Nephron (organoid): ENCODE measurements around the gene PLCH1.
"Not testable (repeated sequence)": the region's sequence is repeated elsewhere in the genome, so short reads cannot be mapped to it uniquely, and the experiment has no call there.

Experiments
- H3K27ac Mint-ChIP-seq, 3 experiments: 2 replicates each; pipeline ENCODE4 v1.8.0; 2020; ENCODE audit warnings: mixed read lengths in 3 of 3, mild to moderate bottlenecking in 2 of 3, moderate library complexity in 1 of 3
- H3K27me3 Mint-ChIP-seq: 2 replicates; pipeline ENCODE4 v1.8.0; 2021; ENCODE audit warnings: low read depth, mild to moderate bottlenecking, moderate library complexity, mixed read lengths
- H3K36me3 Mint-ChIP-seq: 2 replicates; pipeline ENCODE4 v1.8.0; 2020; ENCODE audit warnings: low read depth, mixed read lengths
- H3K4me1 Mint-ChIP-seq: 2 replicates; pipeline ENCODE4 v1.8.0; 2020; ENCODE audit warnings: mixed read lengths
- H3K4me3 Mint-ChIP-seq, 3 experiments: 2 replicates each; pipeline ENCODE4 v1.8.0; 2020; ENCODE audit warnings: mild to moderate bottlenecking in 3 of 3, mixed read lengths in 3 of 3, moderate library complexity in 2 of 3
- H3K9me3 Mint-ChIP-seq: 2 replicates; pipeline ENCODE4 v1.8.0; 2020; ENCODE audit warnings: mixed read lengths
- CTCF ChIP-seq, 3 experiments: fragments of 200-600 bp; sonication (generic); IDR thresholded peaks; one replicate each; pipeline ENCODE4 v1.5.0; 2021; ENCODE audit warnings: antibody characterized with exemption in 3 of 3; ENCODE audit not compliant: unreplicated experiment in 3 of 3

The PLCH1 gene

GRCh38 chr3:155631323-155632019 lies 113.4 kb downstream of the PLCH1 start:
- no peak overlapping the region for H3K4me3 Mint-ChIP-seq
- peaks cover 3% of the 10 kb centered on the region for H3K9me3 Mint-ChIP-seq
- no peak for TF ChIP-seq CTCF (IDR thresholded peaks at IDR 0.05; ENCODE audit: unreplicated experiment in 3 of 3)
- H3K27me3 Mint-ChIP-seq: no peaks in the 10 kb centered on the region
- peak overlapping the region in 1 of 3 experiments; percentile 57 for H3K27ac Mint-ChIP-seq
- peaks cover 4% of the 10 kb centered on the region for H3K36me3 Mint-ChIP-seq
- H3K4me1 Mint-ChIP-seq: peaks cover 29% of the 10 kb centered on the region

- H3K27me3 Mint-ChIP-seq: no peaks in the 10 kb centered on the region
- no peak for TF ChIP-seq CTCF (IDR thresholded peaks at IDR 0.05; ENCODE audit: unreplicated experiment in 3 of 3)
- H3K36me3 Mint-ChIP-seq: peaks cover 7% of the 10 kb centered on the region
- no peak overlapping the region for H3K4me3 Mint-ChIP-seq
- H3K4me1 Mint-ChIP-seq: peaks cover 24% of the 10 kb centered on the region
- peaks cover 6% of the 10 kb centered on the region for H3K9me3 Mint-ChIP-seq
- H3K27ac Mint-ChIP-seq: peak overlapping the region; percentile 10 to 60 (median 12)
Measured at GRCh38 chr3:155629556-155629955, 115.3 kb downstream of the PLCH1 start.

GRCh38 chr3:155629056-155629455 lies 115.8 kb downstream of the PLCH1 start:
- peak overlapping the region; percentile 10 to 60 (median 12) for H3K27ac Mint-ChIP-seq
- no peaks in the 10 kb centered on the region for H3K27me3 Mint-ChIP-seq
- H3K4me1 Mint-ChIP-seq: peaks cover 24% of the 10 kb centered on the region
- H3K4me3 Mint-ChIP-seq: no peak overlapping the region
- no peak for TF ChIP-seq CTCF (IDR thresholded peaks at IDR 0.05; ENCODE audit: unreplicated experiment in 3 of 3)
- H3K9me3 Mint-ChIP-seq: peaks cover 11% of the 10 kb centered on the region
- peaks cover 12% of the 10 kb centered on the region for H3K36me3 Mint-ChIP-seq

GRCh38 chr3:155622647-155623046 lies 122.2 kb downstream of the PLCH1 start:
- not testable (repeated sequence) for H3K27me3 Mint-ChIP-seq, H3K27ac Mint-ChIP-seq, H3K4me1 Mint-ChIP-seq, H3K4me3 Mint-ChIP-seq
- Mint-ChIP-seq H3K9me3 (peaks cover 33% of the 10 kb centered on the region), H3K36me3 (peaks cover 27% of the 10 kb centered on the region)

- not testable (repeated sequence) for H3K27me3 Mint-ChIP-seq, H3K4me1 Mint-ChIP-seq, H3K4me3 Mint-ChIP-seq, H3K27ac Mint-ChIP-seq
- peaks cover 31% of the 10 kb centered on the region for H3K36me3 Mint-ChIP-seq
- H3K9me3 Mint-ChIP-seq: peaks cover 39% of the 10 kb centered on the region
Measured at GRCh38 chr3:155620552-155620951, 124.3 kb downstream of the PLCH1 start.

- Mint-ChIP-seq H3K36me3 (peaks cover 37% of the 10 kb centered on the region), H3K27ac (no peak overlapping the region), H3K27me3 (no peaks in the 10 kb centered on the region), H3K9me3 (peaks cover 46% of the 10 kb centered on the region), H3K4me3 (no peak overlapping the region), H3K4me1 (no peaks in the 10 kb centered on the region)
- no peak for TF ChIP-seq CTCF (IDR thresholded peaks at IDR 0.05; ENCODE audit: unreplicated experiment in 3 of 3)
Measured at GRCh38 chr3:155619118-155619915, 125.6 kb downstream of the PLCH1 start.
